HL-60 (cell line): Measurements from ENCODE around the gene SLC35F6.

Experiments
- DNase-seq, 2 experiments: peaks; one replicate each; pipeline ENCODE4 v3.0.0-alpha.2; 2010 to 2020; ENCODE audit warnings: low read depth in 1 of 2, low spot score in 1 of 2
- H3K27ac ChIP-seq: fragments of 250-450 bp; sonication (Bioruptor Pico); replicated peaks from 2 replicates; pipeline ENCODE4 v1.5.1; 2020; ENCODE audit warnings: mild to moderate bottlenecking, moderate library complexity
- H3K27me3 ChIP-seq: fragments of 250-450 bp; sonication (Bioruptor Pico); 2 replicates; pipeline ENCODE4 v1.5.1; 2021; ENCODE audit warnings: mild to moderate bottlenecking, moderate library complexity; ENCODE audit not compliant: insufficient read depth, poor library complexity, severe bottlenecking
- H3K4me3 ChIP-seq: replicated peaks from 2 replicates; pipeline ENCODE4 v1.5.1; 2011; ENCODE audit warnings: mild to moderate bottlenecking, control low read depth, low read length; ENCODE audit not compliant: insufficient read depth
- CTCF ChIP-seq: IDR thresholded peaks from one replicate; pipeline ENCODE4 v1.5.1; 2011; ENCODE audit warnings: low read length, control low read depth, inconsistent platforms; ENCODE audit not compliant: insufficient read depth
- GABPA ChIP-seq: IDR thresholded peaks from 2 replicates; pipeline ENCODE4 v1.6.1; 2012; ENCODE audit warnings: low read depth
- POLR2AphosphoS5 ChIP-seq: IDR thresholded peaks from 2 replicates; pipeline ENCODE4 v1.6.1; 2012; ENCODE audit warnings: low read depth
- REST ChIP-seq: IDR thresholded peaks from 2 replicates; pipeline ENCODE4 v1.6.1; 2012; ENCODE audit warnings: low read depth; ENCODE audit not compliant: insufficient replicate concordance
- SPI1 ChIP-seq: IDR thresholded peaks from 2 replicates; pipeline ENCODE4 v1.6.1; 2012; ENCODE audit warnings: low read depth, mild to moderate bottlenecking, borderline replicate concordance

The SLC35F6 gene

GRCh38 chr2:26725521-26725820, 38.6 kb upstream of the SLC35F6 start:
- DNase-seq = no peak
- TF ChIP-seq CTCF = no peak
- Histone ChIP-seq H3K27ac (no peak overlapping the region), H3K27me3 (peaks cover 13% of the 10 kb centered on the region), H3K4me3 (no peak overlapping the region)

GRCh38 chr2:26726228-26726627, 37.9 kb upstream of the SLC35F6 start:
- Histone ChIP-seq H3K27me3 (peaks cover 13% of the 10 kb centered on the region), H3K27ac (no peak overlapping the region), H3K4me3 (no peak overlapping the region)
- TF ChIP-seq GABPA = no peak
- TF ChIP-seq CTCF = no peak
- no peak for TF ChIP-seq POLR2AphosphoS5
- no peak for TF ChIP-seq REST
- no peak for TF ChIP-seq SPI1
- DNase-seq = no peak

GRCh38 chr2:26727641-26728561, 36.2 kb upstream of the SLC35F6 start:
- no peak for TF ChIP-seq REST
- TF ChIP-seq SPI1 = no peak
- TF ChIP-seq GABPA = no peak
- no peak for TF ChIP-seq POLR2AphosphoS5
- TF ChIP-seq CTCF = no peak
- Histone ChIP-seq H3K27me3 (peaks cover 12% of the 10 kb centered on the region), H3K4me3 (no peak overlapping the region), H3K27ac (no peak overlapping the region)
- peak in 1 of 2 experiments; percentile 6 for DNase-seq

GRCh38 chr2:26729311-26729710, 34.8 kb upstream of the SLC35F6 start:
- no peak overlapping the region for H3K27ac ChIP-seq
- peaks cover 14% of the 10 kb centered on the region for H3K27me3 ChIP-seq
- TF ChIP-seq POLR2AphosphoS5 (no peak), SPI1 (no peak), GABPA (no peak), CTCF (no peak), REST (no peak)
- DNase-seq = no peak
- H3K4me3 ChIP-seq = no peak overlapping the region
